Measurements from ENCODE around the gene TARS1. TPM values are rescaled to one million over a fixed set of nuclear protein-coding genes. Genes with fewer than 3 reads are reported as not detected.
"Not testable (repeated sequence)": the region's sequence is repeated elsewhere in the genome, so short reads cannot be mapped to it uniquely, and the experiment has no call there.

The TARS1 gene
- polyA plus RNA-seq, 10 donors: 73.1 to 86.4 (median 79.7) TPM

DNA sequence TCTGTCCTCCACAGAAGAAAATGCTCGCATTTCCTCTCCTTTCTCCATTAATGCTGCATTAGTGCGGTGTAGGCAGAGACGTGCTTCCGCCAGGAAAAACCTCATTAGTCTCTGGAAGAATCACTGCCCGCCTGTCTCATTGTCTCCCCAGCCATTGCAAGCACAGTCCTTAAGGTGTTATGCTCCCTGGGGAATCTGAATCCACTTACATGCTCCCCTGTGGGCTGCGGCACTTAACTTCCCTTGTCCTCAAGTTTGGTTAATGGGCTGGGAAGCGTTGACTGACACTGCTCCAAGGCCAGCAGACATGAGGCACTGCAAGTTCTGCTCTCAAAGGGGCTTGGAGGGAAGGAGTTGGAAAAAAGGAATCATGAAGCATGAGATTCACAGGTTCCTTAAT is 41.6 kb downstream of the TARS1 start:
- no peak for DNase-seq

DNA sequence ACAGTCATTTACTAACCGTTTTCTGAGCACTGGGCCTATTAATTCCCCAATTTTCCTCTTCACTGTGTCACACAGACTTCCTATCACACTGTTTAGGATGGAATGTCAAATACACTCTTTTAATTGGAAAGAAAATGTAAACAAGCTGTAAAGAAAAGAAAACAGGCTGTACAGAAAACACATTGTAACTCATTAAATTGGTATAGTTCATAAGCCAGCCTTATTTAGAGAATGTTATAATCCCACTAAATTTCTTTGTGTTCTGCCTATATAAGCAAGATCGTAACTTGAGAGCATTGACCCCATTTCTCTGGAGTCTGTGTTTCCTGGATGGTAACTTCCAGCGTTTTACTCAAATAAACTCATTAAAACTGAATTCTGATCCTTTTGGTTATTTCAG is 46.5 kb downstream of the TARS1 start:
- no peak for DNase-seq

DNA sequence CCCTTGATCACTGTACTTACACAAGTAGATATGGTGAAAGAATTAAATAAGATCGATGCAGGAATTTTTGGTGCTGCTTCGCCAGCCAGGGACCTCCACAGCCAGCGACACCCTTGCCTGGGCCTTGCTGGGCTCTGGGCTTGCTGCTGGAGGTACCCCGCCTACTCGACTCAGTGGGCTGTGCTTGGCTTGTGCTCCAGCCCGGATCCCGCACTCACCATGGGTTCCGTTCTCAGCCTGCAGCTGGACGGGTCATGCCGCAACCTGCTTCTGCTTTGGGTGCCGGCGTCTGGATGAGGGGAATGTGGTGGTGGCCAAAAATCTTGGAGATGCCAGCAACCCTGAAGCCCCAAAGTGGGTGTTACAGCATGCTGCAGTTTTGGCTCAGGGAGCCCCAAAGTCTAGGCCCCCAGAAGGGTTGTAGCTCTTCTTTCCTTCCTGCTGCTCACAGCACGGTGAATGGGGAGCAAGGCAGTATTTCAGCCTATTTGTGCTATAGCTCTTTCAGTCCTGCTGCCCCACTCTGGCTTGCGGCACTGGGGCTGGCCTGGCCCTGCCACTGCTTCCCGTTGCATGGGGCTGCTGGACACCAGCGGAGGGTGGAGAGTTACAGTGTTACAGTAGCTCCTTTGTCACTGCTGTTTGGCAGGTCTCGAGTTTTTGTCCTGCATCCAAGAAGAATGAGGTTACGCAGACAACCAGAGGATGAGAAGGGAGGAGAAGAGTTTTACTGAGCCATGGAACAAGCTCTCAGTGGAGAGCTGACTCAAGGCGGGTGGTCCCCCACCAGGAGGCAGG is 48.0 kb downstream of the TARS1 start:
- no peak for DNase-seq

DNA sequence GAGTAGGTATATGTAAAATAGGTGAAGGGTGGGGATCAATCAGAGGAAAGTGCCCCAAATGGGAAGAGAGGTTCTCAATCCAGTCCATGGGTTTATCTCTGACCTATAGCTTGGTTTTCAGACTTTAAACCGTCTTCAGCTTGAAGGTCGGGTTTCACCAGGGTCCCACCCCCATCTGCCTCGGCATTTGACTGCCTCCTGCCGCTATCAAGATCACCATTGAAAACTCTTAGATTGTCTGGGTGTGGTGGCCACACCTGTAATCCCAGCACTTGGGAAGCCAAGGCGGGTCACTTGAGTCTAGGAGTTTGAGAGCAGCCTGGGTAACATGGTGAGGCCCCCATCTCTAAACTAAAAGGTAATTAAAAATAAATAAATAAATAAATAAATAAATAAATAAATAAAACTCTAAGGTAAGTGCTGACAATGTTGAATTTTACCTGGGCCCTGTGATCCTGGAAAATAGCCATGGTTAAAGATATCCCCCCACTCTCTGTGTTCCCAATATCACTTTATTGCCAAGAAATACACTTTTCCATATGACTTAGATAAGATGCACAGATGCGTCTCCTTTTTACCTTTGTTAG is 48.8 kb downstream of the TARS1 start:
- DNase-seq: no peak

DNA sequence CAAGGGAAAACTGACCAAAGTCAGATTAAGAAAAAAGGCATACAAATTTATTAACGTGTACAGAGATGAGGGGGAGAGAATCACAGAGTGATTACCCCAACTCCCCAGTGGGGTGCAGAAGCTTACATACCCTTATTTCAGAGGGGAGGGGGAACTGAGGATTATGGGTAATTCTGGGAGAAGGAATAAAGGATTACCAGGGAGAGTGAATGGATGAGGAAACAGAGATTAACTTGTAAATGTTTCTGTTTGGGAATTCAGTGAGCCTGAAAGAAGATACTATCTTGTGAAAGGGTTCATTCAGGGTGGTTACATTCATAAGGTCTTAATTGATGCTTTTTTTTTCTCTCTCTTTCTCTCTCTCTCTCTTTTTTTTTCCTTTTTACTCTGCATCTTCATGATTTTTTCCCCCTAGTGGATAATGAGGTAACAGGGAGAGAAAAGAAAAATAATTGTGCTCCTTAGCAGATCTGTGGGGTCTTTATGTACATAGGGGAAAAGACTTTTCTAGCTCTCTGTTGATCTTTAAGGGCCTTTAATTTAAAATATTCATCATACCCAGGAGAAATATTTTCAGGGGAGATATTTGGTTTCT is 49.4 kb downstream of the TARS1 start:
- no peak for DNase-seq

DNA sequence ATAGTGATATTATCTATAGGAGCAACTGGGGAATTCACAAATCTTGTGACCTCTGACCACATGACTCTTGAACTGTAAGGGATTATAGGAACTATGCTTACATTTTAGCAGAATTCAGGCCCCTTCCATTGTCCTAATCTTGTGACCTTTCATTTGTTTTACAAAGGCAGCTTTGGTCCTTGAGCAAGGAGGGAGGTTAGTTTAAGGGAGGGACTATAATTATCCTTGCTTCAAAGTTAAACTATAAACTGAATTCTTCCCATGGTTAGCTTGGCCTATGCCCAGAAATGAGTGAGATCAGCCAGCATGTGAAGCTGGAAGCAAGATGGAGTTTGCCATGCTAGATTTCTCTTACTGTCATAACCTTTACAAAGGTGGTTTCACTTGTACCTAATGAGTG is 51.2 kb downstream of the TARS1 start:
- no peak for DNase-seq

DNA sequence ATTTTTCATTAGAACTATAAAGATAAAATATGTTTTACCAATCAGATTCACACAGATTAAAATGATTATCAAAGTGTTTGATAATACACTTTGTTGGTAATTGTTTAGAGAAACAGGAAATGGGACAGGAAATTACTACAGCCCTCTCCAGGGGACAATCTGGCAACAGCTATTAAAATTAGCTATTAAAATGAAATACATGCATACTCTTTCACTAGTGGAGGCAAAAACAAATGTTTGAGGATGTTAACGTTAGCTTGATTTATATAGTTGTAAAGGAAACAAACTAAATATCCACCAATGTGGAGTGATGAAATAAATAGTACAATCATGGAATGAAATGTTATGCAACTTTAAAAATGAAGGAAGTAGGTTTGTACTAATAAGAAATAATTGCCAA is 53.7 kb downstream of the TARS1 start:
- peak in 2 of 3 donors; percentile 16 to 67 for DNase-seq

DNA sequence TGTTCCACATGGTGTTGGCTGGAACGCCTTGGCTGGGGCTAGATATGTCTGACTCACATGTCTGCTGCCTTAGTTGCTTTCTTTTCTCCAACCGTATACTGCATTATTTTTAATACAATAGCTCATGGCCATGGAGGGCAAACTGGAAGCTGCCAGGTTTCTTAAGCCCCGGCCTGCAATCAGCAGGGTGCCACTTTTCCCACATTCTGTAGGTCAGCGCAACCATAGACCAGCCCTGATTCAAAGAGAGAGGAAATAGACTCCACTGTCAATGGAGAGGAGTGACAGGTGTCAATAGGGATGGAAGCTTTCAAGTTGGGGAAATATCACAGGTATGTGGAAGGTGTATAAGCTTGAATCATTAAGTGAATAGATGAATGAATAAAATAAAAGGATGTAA is 60.5 kb downstream of the TARS1 start:
- no peak for DNase-seq

DNA sequence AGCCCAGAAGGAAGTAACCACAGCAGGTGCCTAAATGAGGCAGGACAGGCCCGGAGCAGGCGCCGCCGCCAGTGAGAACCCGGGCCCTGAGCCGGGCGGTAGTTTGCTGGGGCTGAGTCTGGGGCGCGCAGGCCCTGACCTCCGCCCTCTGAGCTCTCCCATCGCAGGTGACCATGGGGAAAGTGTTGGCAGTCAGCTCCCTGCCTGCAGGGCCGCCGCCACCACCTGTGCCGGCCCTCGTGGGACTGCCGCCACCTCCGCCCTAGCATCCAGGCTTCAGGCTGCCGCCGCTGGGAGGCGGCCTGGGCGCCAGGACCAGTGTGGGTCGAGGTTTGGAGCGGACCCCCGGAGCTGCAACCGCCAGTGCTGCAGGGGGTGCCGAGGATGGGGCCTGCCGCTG is 61.1 kb downstream of the TARS1 start:
- no peak for DNase-seq

DNA sequence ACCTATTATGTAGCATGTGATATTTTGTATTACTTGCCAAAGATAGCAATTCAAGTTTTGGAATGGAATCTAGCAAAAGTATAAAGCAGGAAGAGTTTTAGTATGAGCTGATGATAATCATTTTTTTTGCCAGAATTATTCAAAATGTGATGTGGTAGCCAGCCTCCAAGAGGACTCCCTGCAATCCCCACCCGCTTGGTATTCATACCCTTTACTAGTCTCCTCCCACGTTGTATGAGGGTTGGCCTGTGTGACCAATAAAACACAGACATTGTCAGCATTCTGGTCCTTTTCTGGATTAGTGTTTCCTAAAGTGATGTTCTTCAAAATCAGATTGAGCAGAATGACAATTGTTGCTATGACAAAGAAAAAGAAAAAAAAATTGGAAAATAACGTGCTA is 63.8 kb downstream of the TARS1 start:
- no peak for DNase-seq

DNA sequence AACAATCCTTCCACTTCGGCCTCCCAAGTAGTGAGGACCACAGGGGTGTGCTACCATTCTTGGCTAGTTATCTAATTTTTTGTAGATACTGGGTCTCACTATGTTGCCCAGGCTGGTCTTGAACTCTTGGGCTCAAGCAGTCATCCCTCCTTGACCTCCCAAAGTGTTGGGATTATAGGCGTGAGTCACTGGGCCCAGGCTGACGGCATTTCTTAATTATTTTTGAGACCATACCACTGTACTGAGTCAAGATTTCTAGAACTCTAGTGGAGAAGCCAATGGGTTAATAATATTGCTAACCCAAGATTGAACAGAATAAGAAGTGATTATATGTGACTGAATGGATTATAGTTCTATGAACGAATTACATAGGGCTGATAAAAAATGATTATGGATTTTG is 66.7 kb downstream of the TARS1 start:
- DNase-seq: no peak

DNA sequence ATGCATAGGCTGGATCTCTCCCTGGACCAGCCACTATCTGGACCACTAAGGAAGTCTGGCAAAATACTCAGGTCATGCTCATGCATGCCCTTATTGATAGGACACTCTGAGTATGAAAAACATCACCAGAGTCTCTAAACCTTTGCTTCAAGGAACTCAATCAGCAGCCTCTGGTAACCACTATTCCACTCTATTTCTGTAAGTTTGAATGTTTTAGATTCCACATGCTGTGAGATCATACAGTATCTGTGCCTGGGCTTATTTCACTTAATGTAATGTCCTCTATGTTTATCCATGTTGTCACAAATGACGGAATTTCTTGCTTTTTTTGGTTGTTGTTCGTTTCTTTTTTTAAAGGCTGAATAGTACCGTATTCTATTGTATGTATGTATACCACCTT is 68.3 kb downstream of the TARS1 start:
- DNase-seq: no peak

DNA sequence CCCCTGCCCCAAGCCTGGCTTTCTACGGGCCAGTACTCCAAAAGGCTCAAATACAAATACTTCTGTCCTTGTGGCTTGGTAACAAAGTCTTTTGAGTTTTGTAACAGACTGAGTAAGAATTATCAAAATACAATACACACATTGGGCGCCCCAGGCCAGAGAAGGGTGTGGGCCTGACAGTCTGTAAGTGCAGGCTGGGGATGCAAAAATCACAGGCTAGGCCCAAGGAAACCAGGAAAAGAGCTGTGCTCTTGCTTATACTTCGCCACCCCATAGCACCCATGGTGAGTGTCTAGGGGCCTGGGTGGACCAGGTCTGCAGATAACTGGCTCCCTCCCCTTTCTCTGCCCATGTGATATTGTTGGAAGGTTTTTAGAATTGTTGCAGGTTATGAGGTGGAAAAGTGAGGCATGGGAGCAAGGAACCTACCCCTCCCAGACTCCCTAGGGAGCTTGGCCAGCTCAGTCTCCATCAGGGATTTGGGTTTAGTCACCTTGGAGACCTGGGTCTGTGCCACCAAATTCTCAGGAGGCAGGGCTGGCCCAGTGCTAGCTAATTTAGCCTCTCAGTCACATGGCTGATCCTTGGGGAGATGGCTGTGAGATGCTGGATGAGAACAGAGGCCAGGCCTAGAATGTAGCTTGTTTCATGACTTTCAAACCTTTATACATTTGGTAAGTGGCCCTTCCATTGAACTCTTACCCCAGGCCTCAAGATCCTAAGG is 72.9 kb downstream of the TARS1 start:
- DNase-seq: no peak

DNA sequence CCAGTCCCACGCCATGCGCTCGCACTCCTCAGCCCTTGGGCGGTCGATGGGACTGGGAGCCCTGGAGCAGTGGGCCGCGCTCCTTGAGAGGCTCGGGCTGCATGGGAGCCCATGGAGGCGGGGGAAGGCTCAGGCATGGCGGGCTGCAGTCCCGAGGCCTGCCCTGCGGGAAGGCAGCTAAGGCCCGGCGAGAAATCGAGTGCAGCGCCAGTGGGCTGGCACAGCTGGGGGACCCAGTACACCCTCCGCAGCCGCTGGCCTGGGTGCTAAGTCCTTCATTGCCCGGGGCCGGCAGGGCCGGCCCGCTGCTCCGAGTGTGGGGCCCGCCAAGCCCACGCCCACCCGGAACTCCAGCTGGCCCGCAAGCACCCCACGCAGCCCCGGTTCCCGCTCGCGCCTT is 74.6 kb downstream of the TARS1 start:
- not testable (repeated sequence) for DNase-seq

DNA sequence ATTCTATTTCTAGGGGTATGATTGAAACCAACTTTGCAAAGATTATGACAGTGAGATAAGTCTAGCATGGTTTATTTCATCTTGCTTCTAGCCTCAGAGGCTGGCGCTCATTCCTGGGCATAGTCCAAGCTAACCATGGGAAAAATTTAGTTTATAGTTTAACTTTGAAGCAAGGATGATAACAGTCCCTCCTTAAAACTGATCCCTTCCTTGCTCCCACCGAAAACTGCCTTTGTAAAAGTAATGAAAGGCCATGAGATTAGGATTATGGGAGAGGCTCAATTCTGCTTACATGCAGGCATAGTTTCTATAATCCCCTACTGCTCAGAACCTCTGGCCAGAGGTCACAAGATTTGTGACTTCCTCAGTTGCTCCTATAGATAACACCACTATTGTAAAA is 75.7 kb downstream of the TARS1 start:
- DNase-seq: no peak

Data from muscle of back (tissue), 11 donors.